Activated naive CD8-positive, alpha-beta T cell treated with anti-CD3 and anti-CD28 coated beads, Interleukin-2, amount 50 U/mL, for 16 hours (primary cell): ENCODE results near the gene WBP4.

Experiments
- DNase-seq: peaks from one replicate; pipeline ENCODE4 v3.0.0-alpha.2; 2020; ENCODE audit warnings: low read depth, low spot score

WBP4 gene

GRCh38 chr13:41048640-41049039 lies 12.7 kb upstream of the WBP4 start:
- no peak for DNase-seq

GRCh38 chr13:41049480-41050440 lies 11.5 kb upstream of the WBP4 start:
- no peak for DNase-seq

DNA sequence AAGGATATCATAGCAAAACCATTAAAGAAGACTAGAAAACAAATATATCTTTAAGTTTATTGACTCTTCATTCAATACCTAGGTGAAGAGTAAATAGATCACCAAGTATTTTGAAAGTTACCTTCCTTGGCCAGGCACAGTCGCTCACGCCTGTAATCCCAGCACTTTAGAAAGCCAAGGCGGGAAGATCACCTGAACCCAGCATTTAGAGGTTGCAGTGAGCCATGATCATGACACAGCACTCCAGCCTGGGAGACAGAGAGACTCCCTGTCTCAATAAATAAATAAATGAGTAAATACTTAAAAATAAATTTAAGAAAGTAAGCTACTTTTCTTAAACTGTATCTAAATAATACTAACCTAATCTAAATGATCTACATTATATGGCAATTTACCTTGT lies 8.9 kb upstream of the WBP4 start:
- no peak for DNase-seq

- DNase-seq: no peak
These were observed 7.9 kb upstream of the WBP4 start for GRCh38 chr13:41053384-41053826.

DNA sequence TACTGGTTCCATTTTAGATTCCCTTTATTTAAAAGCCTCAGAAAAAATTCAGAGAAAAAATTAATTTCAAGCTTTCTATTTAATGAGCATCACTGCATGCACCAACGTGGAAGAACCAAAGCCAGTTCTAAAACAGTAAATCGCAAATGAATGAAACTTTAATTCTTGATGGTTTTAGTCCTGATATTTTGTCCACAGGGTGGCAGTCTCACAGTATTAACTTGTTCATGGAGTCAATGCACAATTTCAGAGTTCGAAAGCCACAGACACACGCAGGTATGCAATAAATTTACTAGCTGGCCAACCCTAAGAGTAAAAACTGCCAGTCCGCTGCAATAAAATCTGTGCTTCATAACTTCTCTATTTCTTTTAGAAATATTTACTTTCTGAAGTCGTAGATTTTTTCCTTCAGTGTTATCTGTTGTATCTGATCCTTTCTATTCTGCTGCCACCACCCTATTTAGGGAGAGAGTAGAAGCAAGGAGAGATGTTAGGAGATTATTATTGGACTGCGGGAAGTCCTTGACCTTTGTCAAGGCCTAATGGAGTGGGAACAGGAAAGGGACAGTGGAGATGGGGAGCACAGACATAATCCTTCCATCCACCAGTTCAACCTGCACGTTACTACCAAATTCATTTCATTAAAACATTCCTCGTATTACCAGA lies 7.0 kb upstream of the WBP4 start:
- DNase-seq: no peak

DNA sequence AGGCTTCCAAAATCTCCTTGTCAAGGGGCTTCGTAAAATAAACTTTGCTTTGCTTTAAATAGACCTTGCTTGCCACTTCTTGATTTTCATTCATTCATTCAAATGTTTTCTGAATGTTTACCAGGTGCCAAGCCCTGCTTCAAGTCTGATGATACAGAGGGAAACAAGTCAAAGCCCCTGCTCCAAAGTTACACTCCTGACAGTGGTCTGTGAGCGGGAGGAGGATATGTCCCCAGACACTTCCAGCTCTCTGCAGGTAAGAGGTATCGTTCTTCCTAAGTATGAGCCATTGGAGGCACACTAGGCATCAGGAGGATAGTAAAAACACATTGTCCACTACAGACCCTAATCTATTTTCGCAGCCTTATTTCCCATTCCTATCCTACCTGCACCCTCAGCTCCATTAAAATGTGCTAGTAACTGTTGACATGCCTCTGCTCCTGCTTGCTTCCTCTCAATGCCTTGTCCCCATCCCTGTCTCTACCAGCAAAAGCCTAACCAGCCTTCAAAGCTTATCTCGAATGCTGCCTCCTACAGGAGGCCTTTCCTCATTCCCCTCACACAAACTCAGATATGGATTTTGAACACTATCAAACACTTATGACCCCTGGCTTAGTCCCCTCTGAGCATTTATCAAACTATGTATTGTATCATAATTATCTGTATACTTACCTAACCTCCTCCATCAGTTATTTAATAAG lies 6.2 kb upstream of the WBP4 start:
- no peak for DNase-seq

GRCh38 chr13:41056194-41056593 lies 5.1 kb upstream of the WBP4 start:
- no peak for DNase-seq

DNA sequence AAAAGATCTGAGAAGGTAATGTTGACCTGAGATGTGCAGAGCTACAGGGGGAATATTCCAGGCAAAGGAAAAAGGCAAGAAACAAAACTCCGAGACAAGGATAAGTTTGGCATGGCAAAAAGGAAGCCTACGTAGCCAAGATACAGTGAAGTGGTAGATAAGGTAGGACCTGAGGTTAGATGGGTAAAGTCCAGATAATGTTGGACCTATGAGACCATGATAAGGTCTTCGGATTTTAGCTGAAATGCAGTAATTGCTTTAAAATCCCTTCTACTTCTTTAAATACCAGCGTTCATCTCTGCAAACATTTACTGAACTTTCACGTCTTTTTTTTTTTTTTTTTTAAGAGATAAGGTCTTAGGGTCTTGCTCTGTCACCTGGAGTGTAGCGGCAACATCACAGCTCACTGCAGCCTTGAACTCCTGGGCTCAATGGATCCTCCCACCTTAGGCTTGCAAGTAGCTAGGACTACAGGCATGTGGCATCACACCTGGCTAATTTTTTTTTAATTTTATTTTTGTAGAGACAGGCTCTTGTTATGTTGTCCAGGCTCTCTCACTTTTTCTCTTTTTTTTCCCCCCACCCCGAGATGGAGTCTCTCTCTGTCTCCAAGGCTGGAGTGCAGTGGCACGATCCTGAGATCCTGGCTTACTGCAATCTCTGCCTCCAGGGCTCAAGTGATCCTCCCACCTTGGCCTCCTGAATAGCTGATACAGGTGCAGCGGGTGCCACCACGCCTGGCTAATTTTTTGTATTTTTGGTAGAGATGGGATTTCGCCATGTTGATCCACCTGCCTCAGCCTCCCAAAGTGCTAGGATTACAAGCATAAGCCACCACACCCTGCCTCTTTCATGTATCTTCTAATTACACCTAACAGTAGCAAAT lies 4.2 kb upstream of the WBP4 start:
- DNase-seq: no peak

GRCh38 chr13:41058295-41059070 lies 2.8 kb upstream of the WBP4 start:
- no peak for DNase-seq

DNA sequence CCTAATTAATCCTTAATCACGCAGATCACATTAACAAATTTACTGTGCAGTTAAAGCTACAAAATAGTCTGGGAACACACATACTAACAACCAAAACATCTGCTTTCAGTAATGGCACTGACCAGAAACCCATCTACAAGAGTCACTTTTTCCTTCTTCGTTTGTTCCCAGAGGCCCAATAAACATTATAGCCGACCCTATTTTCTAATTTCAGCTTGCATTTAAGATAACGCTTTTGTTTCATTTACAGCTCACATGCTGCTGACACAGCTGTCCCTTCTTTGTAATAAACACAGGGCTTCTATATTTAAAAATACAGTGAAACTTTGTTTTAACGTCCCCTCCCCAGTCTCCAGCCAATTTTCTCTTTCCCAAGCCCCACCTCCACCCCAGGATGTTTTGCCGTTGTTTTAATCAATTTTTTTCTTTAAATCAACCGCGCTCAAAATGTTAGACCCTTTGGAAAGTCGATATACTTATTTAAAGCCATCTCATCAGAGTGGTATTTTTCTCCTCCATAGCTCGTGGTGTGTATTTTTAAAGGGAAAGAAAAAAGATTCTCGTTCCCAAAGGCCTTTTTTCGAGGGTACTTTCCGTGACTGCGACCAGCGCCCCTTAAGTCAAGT lies 1.7 kb upstream of the WBP4 start:
- DNase-seq: no peak

DNA sequence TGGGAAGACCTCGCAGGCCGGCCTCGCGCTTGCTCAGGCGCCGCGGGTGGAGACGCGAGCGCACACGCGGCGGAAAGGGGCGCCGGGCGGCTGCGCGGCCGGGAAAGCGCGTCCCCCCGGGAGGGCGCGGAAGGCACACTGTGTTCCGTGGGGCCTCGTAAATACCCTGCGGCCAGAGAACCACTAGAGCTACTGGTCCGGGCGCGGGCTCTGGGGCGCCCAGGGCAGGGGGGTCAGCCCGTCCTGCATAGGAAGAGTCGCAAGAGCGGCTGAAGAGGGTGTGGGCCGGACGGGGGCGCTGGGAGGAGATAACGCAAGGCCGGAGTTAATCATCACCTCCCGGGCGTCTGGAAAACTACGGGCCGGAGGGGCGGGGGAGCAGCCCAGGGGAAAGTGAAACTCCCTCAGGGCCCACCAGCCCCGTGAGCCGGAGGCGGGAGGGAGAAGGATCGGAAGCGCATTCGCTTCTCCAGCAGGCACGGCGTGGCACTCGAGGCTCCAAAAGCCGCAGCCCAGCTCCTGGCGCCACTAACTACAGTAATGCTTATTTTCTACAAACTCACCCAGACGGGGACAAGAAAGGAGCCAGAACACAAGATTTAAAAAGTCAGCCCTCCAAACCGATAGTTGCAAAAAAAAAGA lies 1.1 kb upstream of the WBP4 start:
- peak; percentile 67 for DNase-seq

DNA sequence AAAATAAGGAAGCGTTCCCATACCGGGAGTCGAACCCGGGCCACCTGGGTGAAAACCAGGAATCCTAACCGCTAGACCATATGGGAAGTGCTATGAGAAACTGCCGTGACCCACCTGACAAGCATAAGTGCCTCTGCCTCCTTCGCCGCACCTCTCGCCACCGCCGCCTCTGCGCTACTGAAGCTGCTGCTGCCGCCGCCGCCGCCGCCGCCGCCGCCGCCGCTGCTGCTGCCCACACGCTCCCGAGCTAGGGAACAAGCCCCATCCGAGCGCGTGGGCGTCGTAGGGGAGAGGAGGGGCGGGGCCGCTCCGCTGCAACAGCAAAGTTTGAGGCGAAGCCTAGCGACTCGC lies 610 bp upstream of the WBP4 start:
- DNase-seq: peak; percentile 81

GRCh38 chr13:41061914-41062837 lies 867 bp downstream of the WBP4 start:
- DNase-seq: no peak

DNA sequence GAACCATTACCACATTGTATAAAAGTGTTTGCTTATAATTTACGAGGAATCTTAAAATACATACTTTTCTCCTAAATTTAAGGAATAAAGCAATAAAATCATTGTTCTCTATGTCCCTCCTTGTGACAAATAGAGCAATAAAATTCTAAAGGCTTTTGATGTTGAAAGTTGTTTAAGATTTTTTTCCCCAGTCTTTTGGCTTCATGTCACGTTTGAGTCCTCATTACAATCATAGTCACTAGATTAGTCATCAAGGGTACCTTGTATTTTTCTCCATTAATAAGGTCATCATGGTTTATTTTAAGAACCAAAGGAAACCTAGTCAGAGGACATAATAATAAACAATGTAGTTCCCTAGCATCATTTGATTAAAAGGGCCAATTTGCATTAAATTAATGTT lies 3.2 kb downstream of the WBP4 start:
- no peak for DNase-seq

DNA sequence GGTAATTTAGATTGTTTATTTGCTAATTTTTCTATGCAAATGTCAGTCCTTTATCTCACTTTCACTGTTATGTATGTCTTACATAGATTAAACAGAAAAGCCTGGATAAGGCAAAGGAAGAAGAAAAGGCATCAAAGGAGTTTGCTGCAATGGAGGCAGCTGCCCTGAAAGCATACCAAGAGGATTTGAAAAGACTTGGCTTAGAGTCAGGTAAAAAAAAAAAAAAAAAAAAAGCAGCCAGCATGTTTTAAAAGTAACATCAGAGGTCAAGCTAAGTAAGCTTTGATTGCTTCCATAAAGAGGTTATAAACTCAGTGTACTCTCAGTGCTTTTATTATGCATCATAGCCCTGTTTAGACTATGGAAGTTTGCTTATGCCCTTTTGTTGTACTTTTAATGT lies 3.8 kb downstream of the WBP4 start:
- DNase-seq: no peak

- no peak for DNase-seq
These were observed 13.2 kb downstream of the WBP4 start for GRCh38 chr13:41074523-41074922.

GRCh38 chr13:41075034-41075433 lies 13.7 kb downstream of the WBP4 start:
- DNase-seq: no peak

- no peak for DNase-seq
These were observed 14.2 kb downstream of the WBP4 start for GRCh38 chr13:41075485-41075884.

DNA sequence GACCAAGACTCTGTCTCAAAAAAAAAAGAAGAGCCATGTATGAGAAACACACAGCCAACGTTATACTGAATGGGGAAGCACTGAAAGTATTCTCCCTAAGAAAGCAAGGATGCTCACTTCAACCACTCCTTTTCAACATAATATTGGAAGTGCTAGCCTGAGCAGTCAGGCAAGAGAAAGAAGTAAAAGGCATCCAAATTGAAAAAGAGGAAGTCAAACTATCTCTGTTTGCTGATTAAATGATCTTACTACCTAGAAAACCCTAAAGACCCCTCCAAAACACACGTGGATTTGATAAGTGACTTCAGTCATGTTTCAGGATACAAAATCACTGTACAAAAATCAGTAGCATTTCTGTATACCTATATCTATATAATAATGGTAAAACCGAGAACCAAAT lies 16.2 kb downstream of the WBP4 start:
- no peak for DNase-seq
